DND-41 (cell line): Measurements from ENCODE around the gene AKT3.

Source experiments
- EZH2 ChIP-seq: IDR thresholded peaks from 3 replicates; pipeline ENCODE4 v1.6.1; 2012; ENCODE audit warnings: borderline replicate concordance, low read depth, mild to moderate bottlenecking, moderate library complexity, low read length, inconsistent platforms; ENCODE audit not compliant: severe bottlenecking
- TF ChIP-seq, protein P1 (sequence below): IDR thresholded peaks from 2 replicates; pipeline ENCODE4 v1.5.1; 2012; ENCODE audit warnings: borderline replicate concordance, low read length, moderate library complexity, mild to moderate bottlenecking; ENCODE audit not compliant: poor library complexity, severe bottlenecking; ENCODE audit errors: extremely low read depth

- TF ChIP-seq, protein P1, sequence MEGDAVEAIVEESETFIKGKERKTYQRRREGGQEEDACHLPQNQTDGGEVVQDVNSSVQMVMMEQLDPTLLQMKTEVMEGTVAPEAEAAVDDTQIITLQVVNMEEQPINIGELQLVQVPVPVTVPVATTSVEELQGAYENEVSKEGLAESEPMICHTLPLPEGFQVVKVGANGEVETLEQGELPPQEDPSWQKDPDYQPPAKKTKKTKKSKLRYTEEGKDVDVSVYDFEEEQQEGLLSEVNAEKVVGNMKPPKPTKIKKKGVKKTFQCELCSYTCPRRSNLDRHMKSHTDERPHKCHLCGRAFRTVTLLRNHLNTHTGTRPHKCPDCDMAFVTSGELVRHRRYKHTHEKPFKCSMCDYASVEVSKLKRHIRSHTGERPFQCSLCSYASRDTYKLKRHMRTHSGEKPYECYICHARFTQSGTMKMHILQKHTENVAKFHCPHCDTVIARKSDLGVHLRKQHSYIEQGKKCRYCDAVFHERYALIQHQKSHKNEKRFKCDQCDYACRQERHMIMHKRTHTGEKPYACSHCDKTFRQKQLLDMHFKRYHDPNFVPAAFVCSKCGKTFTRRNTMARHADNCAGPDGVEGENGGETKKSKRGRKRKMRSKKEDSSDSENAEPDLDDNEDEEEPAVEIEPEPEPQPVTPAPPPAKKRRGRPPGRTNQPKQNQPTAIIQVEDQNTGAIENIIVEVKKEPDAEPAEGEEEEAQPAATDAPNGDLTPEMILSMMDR: no peak
- TF ChIP-seq EZH2: no peak
These were observed 300.3 kb downstream of the AKT3 start for GRCh38 chr1:243549791-243550190.
